ENCODE data around the gene CLEC16A. TPM values are rescaled to one million over a fixed set of nuclear protein-coding genes. Genes with fewer than 3 reads are reported as not detected.

Gene CLEC16A
- polyA plus RNA-seq, 1 experiment: 11.9 TPM

- no peak for DNase-seq (ENCODE audit: low read depth, low spot score)
- TF ChIP-seq, protein P1, sequence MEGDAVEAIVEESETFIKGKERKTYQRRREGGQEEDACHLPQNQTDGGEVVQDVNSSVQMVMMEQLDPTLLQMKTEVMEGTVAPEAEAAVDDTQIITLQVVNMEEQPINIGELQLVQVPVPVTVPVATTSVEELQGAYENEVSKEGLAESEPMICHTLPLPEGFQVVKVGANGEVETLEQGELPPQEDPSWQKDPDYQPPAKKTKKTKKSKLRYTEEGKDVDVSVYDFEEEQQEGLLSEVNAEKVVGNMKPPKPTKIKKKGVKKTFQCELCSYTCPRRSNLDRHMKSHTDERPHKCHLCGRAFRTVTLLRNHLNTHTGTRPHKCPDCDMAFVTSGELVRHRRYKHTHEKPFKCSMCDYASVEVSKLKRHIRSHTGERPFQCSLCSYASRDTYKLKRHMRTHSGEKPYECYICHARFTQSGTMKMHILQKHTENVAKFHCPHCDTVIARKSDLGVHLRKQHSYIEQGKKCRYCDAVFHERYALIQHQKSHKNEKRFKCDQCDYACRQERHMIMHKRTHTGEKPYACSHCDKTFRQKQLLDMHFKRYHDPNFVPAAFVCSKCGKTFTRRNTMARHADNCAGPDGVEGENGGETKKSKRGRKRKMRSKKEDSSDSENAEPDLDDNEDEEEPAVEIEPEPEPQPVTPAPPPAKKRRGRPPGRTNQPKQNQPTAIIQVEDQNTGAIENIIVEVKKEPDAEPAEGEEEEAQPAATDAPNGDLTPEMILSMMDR (IDR thresholded peaks at IDR 0.05; ENCODE audit: low read depth, low read length): no peak
Observed at GRCh38 chr16:11231367-11231970, 287.1 kb downstream of the CLEC16A start.

More at GRCh38 chr16:11231367-11231970, 287.1 kb downstream of the CLEC16A start:
- ChIA-PET POLR2A (no interaction called here), CTCF (interaction anchor here (0.5 kb wide), 1 partner anchor 269 kb away, joined by 5 read pairs; no protein-coding TSS in a partner anchor)
- H3K4me3 ChIP-seq (ENCODE audit: low read depth, low read length): no peak overlapping the region
- no peaks in the 10 kb centered on the region for H3K27me3 ChIP-seq (ENCODE audit: control insufficient read depth, insufficient read depth, low read length)
- H3K9me3 ChIP-seq (ENCODE audit: control insufficient read depth, insufficient read depth, low read length): no peaks in the 10 kb centered on the region
- no peak overlapping the region for H3K27ac ChIP-seq (ENCODE audit: low read depth, low read length)

Other genes starting within 250 kb of the CLEC16A start
- 0.05 and 0.15 TPM in 2 replicates for gene TEKT5, start 249.6 kb upstream of the CLEC16A start, polyA plus RNA-seq (2011; rRNA removed)
- gene NUBP1, start 200.7 kb upstream of the CLEC16A start, polyA plus RNA-seq (2011; rRNA removed): 23.0 and 23.6 TPM in 2 replicates
- not detected in 2 replicates for gene TVP23A, start 125.8 kb upstream of the CLEC16A start, polyA plus RNA-seq (2011; rRNA removed)
- 0.04 and 0.06 TPM in 2 replicates for gene CIITA, start 67.4 kb upstream of the CLEC16A start, polyA plus RNA-seq (2011; rRNA removed)
- 37.3 and 49.3 TPM in 2 replicates for gene DEXI, start 2.1 kb upstream of the CLEC16A start, polyA plus RNA-seq (2011; rRNA removed)